OCI-LY1 (cell line): ENCODE data around the gene PCDH15.

Experiments used
- EZH2 ChIP-seq: fragments of 200-600 bp; sonication (generic), shearing (Covaris generic); IDR thresholded peaks from 2 replicates; pipeline ENCODE4 v1.8.0; 2017; ENCODE audit warnings: borderline replicate concordance, mixed run types, mild to moderate bottlenecking, antibody characterized with exemption, low read length, moderate library complexity, mixed read lengths
- TF ChIP-seq, protein P1 (sequence below): fragments of 200-600 bp; sonication (generic), shearing (Covaris generic); IDR thresholded peaks from 2 replicates; pipeline ENCODE4 v1.5.1; 2017; ENCODE audit warnings: mild to moderate bottlenecking, antibody characterized with exemption, low read length, moderate library complexity, mixed read lengths

DNA sequence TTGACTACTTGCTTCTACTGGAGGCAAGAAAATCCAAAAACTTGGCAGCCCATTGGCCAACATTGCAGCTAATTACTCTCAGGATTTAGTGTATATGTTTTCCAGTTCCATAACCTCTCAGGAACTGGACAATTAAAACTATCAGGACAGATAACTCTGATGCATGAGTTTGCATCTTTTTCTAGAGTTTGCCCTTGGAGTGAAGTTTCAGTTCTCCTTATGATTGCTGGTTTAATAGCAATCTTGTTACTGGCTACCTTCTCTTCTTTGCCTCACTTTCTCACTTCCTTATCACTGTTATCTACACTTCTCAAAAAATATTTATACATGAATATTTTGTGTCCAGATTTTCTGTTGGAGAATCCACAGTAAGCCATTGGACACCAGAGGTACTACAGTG is 735.9 kb downstream of the PCDH15 start:
- TF ChIP-seq, protein P1, sequence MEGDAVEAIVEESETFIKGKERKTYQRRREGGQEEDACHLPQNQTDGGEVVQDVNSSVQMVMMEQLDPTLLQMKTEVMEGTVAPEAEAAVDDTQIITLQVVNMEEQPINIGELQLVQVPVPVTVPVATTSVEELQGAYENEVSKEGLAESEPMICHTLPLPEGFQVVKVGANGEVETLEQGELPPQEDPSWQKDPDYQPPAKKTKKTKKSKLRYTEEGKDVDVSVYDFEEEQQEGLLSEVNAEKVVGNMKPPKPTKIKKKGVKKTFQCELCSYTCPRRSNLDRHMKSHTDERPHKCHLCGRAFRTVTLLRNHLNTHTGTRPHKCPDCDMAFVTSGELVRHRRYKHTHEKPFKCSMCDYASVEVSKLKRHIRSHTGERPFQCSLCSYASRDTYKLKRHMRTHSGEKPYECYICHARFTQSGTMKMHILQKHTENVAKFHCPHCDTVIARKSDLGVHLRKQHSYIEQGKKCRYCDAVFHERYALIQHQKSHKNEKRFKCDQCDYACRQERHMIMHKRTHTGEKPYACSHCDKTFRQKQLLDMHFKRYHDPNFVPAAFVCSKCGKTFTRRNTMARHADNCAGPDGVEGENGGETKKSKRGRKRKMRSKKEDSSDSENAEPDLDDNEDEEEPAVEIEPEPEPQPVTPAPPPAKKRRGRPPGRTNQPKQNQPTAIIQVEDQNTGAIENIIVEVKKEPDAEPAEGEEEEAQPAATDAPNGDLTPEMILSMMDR, result no peak
- no peak for TF ChIP-seq EZH2
